Measurements from ENCODE around the gene TRAF2. TPM values are rescaled to one million over a fixed set of nuclear protein-coding genes. Genes with fewer than 3 reads are reported as not detected.

Gene TRAF2
- total and polyA plus RNA-seq, 4 donors, result 7.4 to 19.3 (median 10.0) TPM

GRCh38 chr9:136931611-136932130 lies 45.4 kb downstream of the TRAF2 start:
- H3K4me1 ChIP-seq (ENCODE audit: control insufficient read depth, insufficient read depth, low read length), result no peaks in the 10 kb centered on the region
- DNase-seq (ENCODE audit: low read depth in 4 of 6, low spot score in 6 of 6), result no peak
- WGBS (ENCODE audit: insufficient coverage), result no CpG with 5 or more reads among the region's 2 CpGs
- H3K36me3 ChIP-seq (ENCODE audit: control insufficient read depth, insufficient read depth, low read length), result peaks cover 27% of the 10 kb centered on the region
- no peaks in the 10 kb centered on the region for H3K9me3 ChIP-seq (ENCODE audit: control insufficient read depth, insufficient read depth, low read length)
- H3K27me3 ChIP-seq (ENCODE audit: control insufficient read depth, insufficient read depth, low read length), result no peaks in the 10 kb centered on the region
- H3K27ac ChIP-seq (ENCODE audit: low read depth, low read length), result no peak overlapping the region
- no peak overlapping the region for H3K4me3 ChIP-seq (ENCODE audit: low read depth, low read length)

GRCh38 chr9:136934277-136934676 lies 48.0 kb downstream of the TRAF2 start:
- no peak overlapping the region for H3K27ac ChIP-seq (ENCODE audit: low read depth, low read length)
- H3K27me3 ChIP-seq (ENCODE audit: control insufficient read depth, insufficient read depth, low read length), result no peaks in the 10 kb centered on the region
- H3K9me3 ChIP-seq (ENCODE audit: control insufficient read depth, insufficient read depth, low read length), result no peaks in the 10 kb centered on the region
- H3K4me3 ChIP-seq (ENCODE audit: low read depth, low read length), result no peak overlapping the region
- no peaks in the 10 kb centered on the region for H3K4me1 ChIP-seq (ENCODE audit: control insufficient read depth, insufficient read depth, low read length)
- H3K36me3 ChIP-seq (ENCODE audit: control insufficient read depth, insufficient read depth, low read length), result peaks cover 30% of the 10 kb centered on the region
- DNase-seq (ENCODE audit: low read depth in 4 of 6, low spot score in 6 of 6), result no peak
- WGBS (ENCODE audit: insufficient coverage), result 93% methylated on average over 2 of the region's 3 CpGs

- Histone ChIP-seq H3K36me3 (ENCODE audit: control insufficient read depth, insufficient read depth, low read length) (peaks cover 39% of the 10 kb centered on the region), H3K4me1 (ENCODE audit: control insufficient read depth, insufficient read depth, low read length) (no peaks in the 10 kb centered on the region), H3K4me3 (ENCODE audit: low read depth, low read length) (no peak overlapping the region), H3K27me3 (ENCODE audit: control insufficient read depth, insufficient read depth, low read length) (no peaks in the 10 kb centered on the region), H3K9me3 (ENCODE audit: control insufficient read depth, insufficient read depth, low read length) (no peaks in the 10 kb centered on the region), H3K27ac (ENCODE audit: low read depth, low read length) (no peak overlapping the region)
- no peak for DNase-seq (ENCODE audit: low read depth in 4 of 6, low spot score in 6 of 6)
- WGBS (ENCODE audit: insufficient coverage), result 92% methylated on average over 2 of the region's 3 CpGs
Observed at GRCh38 chr9:136935651-136936050, 49.3 kb downstream of the TRAF2 start.

- Histone ChIP-seq H3K9me3 (ENCODE audit: control insufficient read depth, insufficient read depth, low read length) (no peaks in the 10 kb centered on the region), H3K4me3 (ENCODE audit: low read depth, low read length) (no peak overlapping the region), H3K36me3 (ENCODE audit: control insufficient read depth, insufficient read depth, low read length) (peaks cover 50% of the 10 kb centered on the region), H3K27me3 (ENCODE audit: control insufficient read depth, insufficient read depth, low read length) (no peaks in the 10 kb centered on the region), H3K4me1 (ENCODE audit: control insufficient read depth, insufficient read depth, low read length) (no peaks in the 10 kb centered on the region), H3K27ac (ENCODE audit: low read depth, low read length) (no peak overlapping the region)
- no peak for DNase-seq (ENCODE audit: low read depth in 4 of 6, low spot score in 6 of 6)
- 75% methylated on average over 3 of the region's 8 CpGs for WGBS (ENCODE audit: insufficient coverage)
Observed at GRCh38 chr9:136936645-136937170, 50.4 kb downstream of the TRAF2 start.

- Histone ChIP-seq H3K9me3 (ENCODE audit: control insufficient read depth, insufficient read depth, low read length) (no peaks in the 10 kb centered on the region), H3K4me3 (ENCODE audit: low read depth, low read length) (no peak overlapping the region), H3K4me1 (ENCODE audit: control insufficient read depth, insufficient read depth, low read length) (no peaks in the 10 kb centered on the region), H3K36me3 (ENCODE audit: control insufficient read depth, insufficient read depth, low read length) (peaks cover 57% of the 10 kb centered on the region), H3K27me3 (ENCODE audit: control insufficient read depth, insufficient read depth, low read length) (no peaks in the 10 kb centered on the region), H3K27ac (ENCODE audit: low read depth, low read length) (no peak overlapping the region)
- DNase-seq (ENCODE audit: low read depth in 4 of 6, low spot score in 6 of 6), result no peak
- WGBS (ENCODE audit: insufficient coverage), result 91% methylated on average over 15 of the region's 15 CpGs
Observed at GRCh38 chr9:136937186-136938001, 51.1 kb downstream of the TRAF2 start.

- no peak overlapping the region for H3K4me3 ChIP-seq (ENCODE audit: low read depth, low read length)
- H3K27ac ChIP-seq (ENCODE audit: low read depth, low read length), result no peak overlapping the region
- peaks cover 66% of the 10 kb centered on the region for H3K36me3 ChIP-seq (ENCODE audit: control insufficient read depth, insufficient read depth, low read length)
- peaks cover 13% of the 10 kb centered on the region for H3K4me1 ChIP-seq (ENCODE audit: control insufficient read depth, insufficient read depth, low read length)
- DNase-seq (ENCODE audit: low read depth in 4 of 6, low spot score in 6 of 6), result no peak
- H3K27me3 ChIP-seq (ENCODE audit: control insufficient read depth, insufficient read depth, low read length), result no peaks in the 10 kb centered on the region
- no peaks in the 10 kb centered on the region for H3K9me3 ChIP-seq (ENCODE audit: control insufficient read depth, insufficient read depth, low read length)
- WGBS (ENCODE audit: insufficient coverage), result 90% methylated on average over 28 of the region's 28 CpGs
Observed at GRCh38 chr9:136939431-136939995, 53.2 kb downstream of the TRAF2 start.

- Histone ChIP-seq H3K27ac (ENCODE audit: low read depth, low read length) (no peak overlapping the region), H3K9me3 (ENCODE audit: control insufficient read depth, insufficient read depth, low read length) (no peaks in the 10 kb centered on the region), H3K27me3 (ENCODE audit: control insufficient read depth, insufficient read depth, low read length) (no peaks in the 10 kb centered on the region), H3K4me3 (ENCODE audit: low read depth, low read length) (no peak overlapping the region), H3K36me3 (ENCODE audit: control insufficient read depth, insufficient read depth, low read length) (peaks cover 63% of the 10 kb centered on the region), H3K4me1 (ENCODE audit: control insufficient read depth, insufficient read depth, low read length) (peaks cover 17% of the 10 kb centered on the region)
- DNase-seq (ENCODE audit: low read depth in 4 of 6, low spot score in 6 of 6), result no peak
- 79% methylated on average over 16 of the region's 16 CpGs for WGBS (ENCODE audit: insufficient coverage)
Observed at GRCh38 chr9:136939996-136940525, 53.7 kb downstream of the TRAF2 start.

- Histone ChIP-seq H3K27me3 (ENCODE audit: control insufficient read depth, insufficient read depth, low read length) (no peaks in the 10 kb centered on the region), H3K4me3 (ENCODE audit: low read depth, low read length) (no peak overlapping the region), H3K4me1 (ENCODE audit: control insufficient read depth, insufficient read depth, low read length) (peaks cover 19% of the 10 kb centered on the region), H3K27ac (ENCODE audit: low read depth, low read length) (no peak overlapping the region), H3K36me3 (ENCODE audit: control insufficient read depth, insufficient read depth, low read length) (peaks cover 63% of the 10 kb centered on the region), H3K9me3 (ENCODE audit: control insufficient read depth, insufficient read depth, low read length) (no peaks in the 10 kb centered on the region)
- DNase-seq (ENCODE audit: low read depth in 4 of 6, low spot score in 6 of 6), result no peak
- WGBS (ENCODE audit: insufficient coverage), result 92% methylated on average over 42 of the region's 42 CpGs
Observed at GRCh38 chr9:136940526-136941230, 54.4 kb downstream of the TRAF2 start.
